ENCODE data around the gene NARS2. TPM values are rescaled to one million over a fixed set of nuclear protein-coding genes. Genes with fewer than 3 reads are reported as not detected.
"Not testable (repeated sequence)": the region's sequence is repeated elsewhere in the genome, so short reads cannot be mapped to it uniquely, and the experiment has no call there.

The NARS2 gene, protein sequence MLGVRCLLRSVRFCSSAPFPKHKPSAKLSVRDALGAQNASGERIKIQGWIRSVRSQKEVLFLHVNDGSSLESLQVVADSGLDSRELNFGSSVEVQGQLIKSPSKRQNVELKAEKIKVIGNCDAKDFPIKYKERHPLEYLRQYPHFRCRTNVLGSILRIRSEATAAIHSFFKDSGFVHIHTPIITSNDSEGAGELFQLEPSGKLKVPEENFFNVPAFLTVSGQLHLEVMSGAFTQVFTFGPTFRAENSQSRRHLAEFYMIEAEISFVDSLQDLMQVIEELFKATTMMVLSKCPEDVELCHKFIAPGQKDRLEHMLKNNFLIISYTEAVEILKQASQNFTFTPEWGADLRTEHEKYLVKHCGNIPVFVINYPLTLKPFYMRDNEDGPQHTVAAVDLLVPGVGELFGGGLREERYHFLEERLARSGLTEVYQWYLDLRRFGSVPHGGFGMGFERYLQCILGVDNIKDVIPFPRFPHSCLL
- total RNA-seq, result 10 to 100 TPM in 1 of 2 donors, 1 to 10 TPM in 1; 9.8 to 11.7 TPM
- long read RNA-seq, donor 1, transcript NARS2-201 (14 exons, 2,519 nt), result major isoform, 8 of 10 reads
- long read RNA-seq, donor 1, partial matches to known transcripts, result 0 of 10 reads
- long read RNA-seq, donor 1, other reads (novel, unspliced or antisense), result 2 of 10 reads
- long read RNA-seq, donor 2, transcript NARS2-201 (14 exons, 2,519 nt), result major isoform, 23 of 44 reads
- long read RNA-seq, donor 2, partial matches to known transcripts, result 1 of 44 reads
- long read RNA-seq, donor 2, other reads (novel, unspliced or antisense), result 20 of 44 reads

DNA sequence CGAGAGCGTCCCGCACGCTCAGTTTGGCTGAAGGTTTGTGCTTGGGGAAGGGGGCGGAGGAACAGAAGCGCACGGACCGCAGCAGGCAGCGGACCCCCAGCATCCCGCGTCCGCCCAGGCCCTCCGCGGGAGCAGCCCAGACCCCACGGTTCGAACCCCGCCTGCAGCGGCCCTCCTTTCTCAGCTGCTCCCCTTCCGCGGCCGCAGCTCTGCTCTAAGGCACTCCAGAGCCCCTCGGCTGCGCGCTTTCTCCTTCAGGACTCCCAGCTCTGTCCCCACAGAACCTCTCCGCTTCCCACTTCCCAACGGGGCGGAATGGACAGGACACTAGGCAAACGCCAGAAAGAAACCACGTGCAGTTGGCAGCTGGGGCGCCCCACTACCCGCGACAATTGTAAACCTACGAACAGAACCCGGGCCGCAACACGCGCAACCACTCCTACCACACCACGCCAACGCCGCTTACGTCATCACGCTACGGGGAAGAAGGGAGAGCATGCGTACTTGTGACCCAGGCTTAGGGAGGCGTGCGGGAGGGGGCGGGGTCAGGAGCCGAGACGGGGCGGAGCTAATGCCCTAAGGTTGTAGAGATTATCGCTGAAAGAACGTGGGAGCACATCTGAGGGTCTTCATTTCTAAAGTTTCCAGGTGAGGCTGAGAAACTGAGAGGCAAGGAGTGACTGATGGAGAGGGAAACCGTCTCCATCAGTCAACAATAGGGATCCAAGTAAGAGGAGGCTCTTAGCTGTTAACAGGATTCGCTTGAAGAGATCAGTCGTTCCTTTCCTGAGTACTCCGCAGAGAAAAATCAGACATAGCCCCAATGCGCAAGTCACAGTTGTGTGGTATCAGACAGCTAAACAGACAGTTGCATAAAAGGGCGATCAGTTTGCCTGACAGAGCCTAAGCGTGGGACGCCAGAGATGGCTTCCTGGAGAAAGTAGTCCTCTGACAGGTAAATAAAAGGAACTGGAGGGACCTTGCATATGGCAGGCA lies at the start of gene NARS2:
NARS2 (minus strand) TSS at position 479 of the 996 bp plus-strand sequence; CDS start at position 103, 376 bp downstream.
- DNase-seq (ENCODE audit: low spot score), result peak; percentile 99

DNA sequence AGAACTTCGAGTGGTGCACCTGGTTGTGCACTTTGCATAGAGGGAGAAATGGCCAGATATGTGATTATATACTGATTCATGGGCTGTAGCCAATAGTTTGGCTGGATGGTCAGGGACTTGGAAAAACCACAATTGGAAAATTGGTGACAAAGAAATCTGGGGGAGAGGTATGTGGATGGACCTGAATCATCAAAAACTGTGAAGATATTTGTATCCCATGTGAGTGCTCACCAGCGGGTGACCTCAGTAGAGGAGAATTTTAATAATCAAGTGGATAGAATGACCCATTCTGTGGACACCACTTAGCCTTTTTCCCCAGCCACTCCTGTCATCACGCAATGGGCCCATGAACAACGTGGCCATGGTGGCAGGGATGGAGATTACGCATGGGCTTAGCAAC lies 48.0 kb upstream of the NARS2 start:
- DNase-seq (ENCODE audit: low spot score), result no peak
- intact Hi-C loops (cut with DNase I), result no loop called here

More for the DNA sequence above, at the start of gene NARS2:
- intact Hi-C loops (cut with DNase I), result no loop called here

DNA sequence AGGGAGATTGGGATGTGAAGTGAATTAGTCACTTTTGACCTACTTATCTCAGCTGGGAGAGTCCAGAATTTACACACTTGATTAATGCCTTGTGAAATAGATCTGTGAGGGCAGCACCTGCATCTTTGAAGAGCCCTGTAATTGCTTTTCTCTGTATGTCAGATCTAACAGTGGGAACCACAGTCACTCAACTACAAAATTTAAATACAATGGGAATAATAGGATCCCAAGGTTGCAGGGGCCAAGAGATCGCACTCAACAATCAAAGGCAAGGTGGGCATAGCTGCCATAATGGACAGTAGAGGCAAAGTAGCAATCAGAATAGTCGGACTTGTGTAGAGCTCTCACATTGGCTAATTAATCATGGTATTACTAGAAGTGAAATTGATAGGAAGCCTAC lies 45.5 kb upstream of the NARS2 start:
- intact Hi-C loops (cut with DNase I), result no loop called here
- DNase-seq (ENCODE audit: low spot score), result no peak

DNA sequence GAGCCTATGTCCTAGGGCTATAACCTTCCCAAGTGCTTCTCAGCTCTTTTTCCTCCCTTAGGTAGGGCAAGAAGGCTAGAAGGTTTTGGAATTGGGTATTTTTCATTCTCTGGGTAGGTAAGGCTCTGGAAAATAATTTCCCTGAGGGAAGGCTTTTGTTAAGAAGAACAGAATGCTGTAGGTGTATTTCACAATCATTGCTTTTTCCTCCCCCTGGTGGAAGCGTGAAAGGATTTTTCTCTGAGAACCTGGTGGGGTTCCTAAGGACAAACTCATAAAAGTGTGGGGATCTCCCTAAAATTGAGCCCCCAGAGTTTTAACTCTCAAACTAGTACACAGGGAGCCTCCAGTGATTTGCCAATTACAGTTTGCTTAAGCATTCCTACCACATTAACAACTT lies 41.1 kb upstream of the NARS2 start:
- DNase-seq (ENCODE audit: low spot score), result no peak
- intact Hi-C loops (cut with DNase I), result no loop called here

DNA sequence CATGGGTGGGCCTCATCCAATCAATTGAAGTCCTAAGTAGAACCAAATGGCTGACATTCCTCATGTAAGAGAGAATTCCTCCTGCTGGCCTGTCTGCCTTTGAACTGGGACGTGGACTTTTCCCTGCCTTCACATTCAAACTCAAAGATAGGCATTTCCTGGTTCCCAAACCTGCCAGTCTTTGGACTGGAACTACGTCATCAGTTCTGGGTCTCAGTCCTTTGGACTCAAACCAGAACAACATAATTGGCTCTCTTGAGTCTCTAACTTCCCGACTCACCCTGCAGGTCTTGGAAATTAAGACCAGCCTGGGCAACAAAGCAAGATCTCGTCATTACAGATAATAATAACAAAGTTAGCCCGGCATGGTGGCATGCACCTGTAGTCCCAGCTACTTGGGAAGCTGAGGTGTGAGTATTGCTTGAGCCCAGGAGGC lies 38.7 kb upstream of the NARS2 start:
- DNase-seq (ENCODE audit: low spot score), result no peak
- intact Hi-C loops (cut with DNase I), result no loop called here

DNA sequence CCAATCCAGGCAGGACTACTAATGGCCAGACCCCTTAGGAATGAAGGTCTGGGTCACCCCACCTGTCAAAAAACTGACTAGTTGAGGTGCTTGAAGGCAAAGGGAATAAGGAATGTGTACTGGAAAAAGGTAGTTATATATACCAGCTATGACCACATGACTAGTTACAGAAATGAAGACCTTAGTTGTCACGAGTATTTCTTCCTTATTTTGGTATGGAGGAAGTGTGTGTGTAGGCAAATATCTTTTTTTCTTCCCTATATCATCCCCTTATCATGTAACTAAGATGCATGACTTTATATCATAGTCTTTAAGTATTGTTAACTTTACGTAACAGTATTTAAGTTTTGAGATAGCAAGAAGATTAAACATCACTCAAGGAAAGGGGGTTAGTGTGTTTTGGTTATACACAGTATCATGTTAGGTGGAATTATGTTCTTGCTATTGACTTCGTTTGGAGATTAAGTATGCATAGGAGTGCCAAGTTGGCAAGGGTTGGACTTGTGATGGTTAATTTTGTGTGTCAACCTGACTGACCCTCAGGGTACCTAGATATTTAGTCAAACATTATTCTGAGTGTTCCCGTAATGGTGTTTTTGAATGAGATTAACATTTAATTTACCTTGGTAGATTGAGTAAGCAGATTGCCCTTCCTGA lies 38.2 kb upstream of the NARS2 start:
- intact Hi-C loops (cut with DNase I), result no loop called here
- DNase-seq (ENCODE audit: low spot score), result no peak

DNA sequence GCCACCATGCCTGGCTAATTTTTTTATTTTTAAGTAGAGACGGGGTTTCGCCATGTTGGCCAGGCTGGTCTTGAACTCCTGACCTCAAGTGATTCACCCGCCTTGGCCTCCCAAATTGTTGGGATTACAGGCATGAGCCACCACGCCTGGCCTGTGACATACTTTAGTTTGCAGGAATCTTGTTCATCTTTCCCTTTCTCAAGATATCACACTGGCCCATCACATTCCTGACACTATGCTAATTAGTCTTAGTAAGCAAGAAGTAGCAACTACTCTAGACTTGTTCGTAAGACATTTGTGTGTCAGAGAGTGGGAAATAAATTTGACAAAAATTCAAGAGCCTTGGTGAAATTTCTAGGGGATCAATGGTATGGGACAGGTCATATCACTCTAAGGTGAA lies 34.7 kb upstream of the NARS2 start:
- intact Hi-C loops (cut with DNase I); DNase-seq (ENCODE audit: low spot score): not testable (repeated sequence)

DNA sequence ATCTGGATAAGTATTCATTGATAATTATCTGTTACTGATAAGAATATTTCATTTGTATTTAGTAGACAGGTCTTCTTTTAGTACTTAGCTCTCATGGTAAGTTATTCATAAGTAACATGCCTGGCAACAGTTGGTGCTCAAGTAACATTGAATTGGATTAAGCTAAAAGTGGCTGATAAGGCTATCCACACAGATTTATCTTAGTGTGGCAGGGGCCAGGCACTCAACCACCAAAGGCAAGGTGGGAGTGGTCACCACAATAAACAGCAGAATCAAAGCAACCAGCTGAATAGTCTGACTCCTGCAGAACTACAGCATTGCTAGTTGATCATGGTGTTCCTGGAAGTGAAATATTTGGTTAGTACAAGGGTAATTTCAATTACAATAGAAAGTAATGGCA lies 33.0 kb upstream of the NARS2 start:
- DNase-seq (ENCODE audit: low spot score), result no peak
- intact Hi-C loops (cut with DNase I), result no loop called here

DNA sequence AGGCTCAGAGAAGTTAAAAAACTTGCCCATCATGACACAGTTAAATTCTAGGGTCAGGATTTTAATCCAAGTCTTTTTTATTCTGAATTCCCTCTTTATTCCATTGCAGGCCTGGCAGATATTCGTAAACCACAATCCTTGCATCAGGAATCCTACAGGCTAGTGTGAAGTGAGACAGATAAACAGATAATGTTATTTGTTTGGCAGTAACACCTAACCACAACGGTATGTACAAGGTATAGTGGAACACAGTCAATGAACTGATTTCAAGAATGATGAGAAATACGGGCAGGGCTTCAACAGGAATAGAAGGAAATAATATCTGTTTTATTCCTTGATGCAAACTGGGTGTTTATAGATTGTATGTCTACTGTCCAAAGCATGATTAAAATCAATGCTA lies 32.0 kb upstream of the NARS2 start:
- no peak for DNase-seq (ENCODE audit: low spot score)
- intact Hi-C loops (cut with DNase I), result no loop called here

DNA sequence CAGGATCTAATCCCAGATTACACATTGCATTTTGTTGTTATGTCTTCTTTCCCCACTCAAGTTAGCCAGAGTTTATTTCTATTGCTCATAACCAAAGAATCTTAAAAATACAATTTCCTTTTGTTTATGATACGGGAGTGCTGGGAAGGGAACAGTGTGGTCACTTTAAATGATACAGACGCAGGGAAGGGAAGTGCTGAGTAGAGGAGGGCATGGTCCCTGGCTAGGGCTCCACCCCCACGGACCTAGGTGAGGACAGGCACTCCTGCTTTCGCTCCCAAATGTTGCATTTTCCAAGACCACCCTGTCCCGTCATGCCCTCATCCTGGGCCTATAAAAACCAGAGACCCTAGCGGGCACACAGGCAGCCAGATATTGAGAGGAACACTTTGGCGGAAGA lies 30.6 kb upstream of the NARS2 start:
- DNase-seq (ENCODE audit: low spot score), result no peak
- intact Hi-C loops (cut with DNase I), result no loop called here

DNA sequence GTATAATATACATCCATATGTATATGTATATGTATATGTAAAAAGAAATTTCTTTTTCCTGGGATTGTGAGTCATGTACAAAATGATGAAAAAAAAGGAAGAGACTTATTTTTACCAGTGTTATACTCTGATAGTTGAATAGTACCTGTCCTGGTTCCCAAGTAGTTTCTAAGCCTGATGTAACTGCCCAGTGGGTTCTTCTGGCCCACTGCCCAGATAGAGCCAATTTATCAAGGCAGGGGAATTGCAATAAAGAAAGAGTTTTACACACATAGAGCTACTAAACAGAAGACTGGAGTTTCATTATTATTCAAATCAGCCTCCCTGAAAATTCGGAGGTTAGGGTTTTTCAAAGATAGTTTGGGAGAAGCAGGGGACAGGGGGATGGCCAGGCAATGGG lies 29.1 kb upstream of the NARS2 start:
- no peak for DNase-seq (ENCODE audit: low spot score)
- intact Hi-C loops (cut with DNase I), result loop anchor here in 1 of 2 donors (5.0 kb wide), 1 partner anchor 1049 kb away; no protein-coding TSS in a partner anchor

DNA sequence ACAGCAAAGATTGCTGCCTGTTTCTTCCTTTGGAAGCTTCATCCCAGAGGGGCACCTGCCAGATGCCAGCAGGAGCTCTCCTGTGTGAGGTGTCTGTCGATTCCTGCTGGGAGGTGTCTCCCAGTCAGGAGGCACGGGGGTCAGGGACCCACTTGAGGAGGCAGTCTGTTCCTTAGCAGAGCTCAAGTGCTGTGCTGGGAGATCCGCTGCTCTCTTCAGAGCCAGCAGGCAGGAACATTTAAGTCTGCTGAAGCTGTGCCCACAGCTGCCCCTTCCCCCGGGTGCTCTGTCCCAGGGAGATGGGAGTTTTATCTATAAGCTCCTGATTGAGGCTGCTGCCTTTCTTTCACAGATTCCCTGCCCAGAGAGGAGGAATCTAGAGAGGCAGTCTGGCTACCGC lies 28.1 kb upstream of the NARS2 start:
- not testable (repeated sequence) for DNase-seq (ENCODE audit: low spot score)
- intact Hi-C loops (cut with DNase I), result loop anchor here in 1 of 2 donors (5.0 kb wide), 1 partner anchor 1050 kb away; no protein-coding TSS in a partner anchor

DNA sequence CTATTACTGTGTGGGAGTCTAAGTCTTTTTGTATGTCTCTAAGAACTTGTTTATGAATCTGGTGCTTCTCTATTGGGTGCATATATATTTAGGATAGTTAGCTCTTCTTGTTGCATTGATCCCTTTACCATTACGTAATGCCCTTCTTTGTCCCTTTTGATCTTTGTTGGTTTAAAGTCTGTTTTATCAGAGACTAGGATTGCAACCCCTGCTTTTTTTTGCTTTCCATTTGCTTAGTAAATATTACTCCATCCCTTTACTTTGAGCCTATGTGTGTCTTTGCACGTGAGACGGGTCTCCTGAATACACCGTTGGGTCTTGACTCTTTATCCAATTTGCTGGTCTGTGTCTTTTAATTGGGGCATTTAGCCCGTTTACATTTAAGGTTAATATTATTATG lies 26.4 kb upstream of the NARS2 start:
- not testable (repeated sequence) for DNase-seq (ENCODE audit: low spot score)

DNA sequence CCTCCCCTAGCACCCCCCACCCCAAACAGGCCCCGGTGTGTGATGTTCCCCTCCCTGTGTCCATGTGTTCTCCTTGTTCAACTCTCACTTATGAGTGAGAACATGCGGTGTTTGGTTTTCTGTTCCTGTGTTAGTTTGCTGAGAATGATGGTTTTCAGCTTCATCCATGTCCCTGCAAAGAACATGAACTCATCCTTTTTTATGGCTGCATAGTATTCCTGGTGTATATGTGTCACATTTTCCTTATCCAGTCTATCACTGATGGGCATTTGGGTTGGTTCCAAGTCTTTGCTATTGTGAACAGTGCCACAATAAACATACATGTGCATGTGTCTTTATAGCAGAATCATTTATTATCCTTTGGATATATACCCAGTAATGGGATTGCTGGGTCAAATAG lies 22.9 kb upstream of the NARS2 start:
- DNase-seq (ENCODE audit: low spot score); intact Hi-C loops (cut with DNase I): not testable (repeated sequence)

More for the DNA sequence above, 26.4 kb upstream of the NARS2 start:
- intact Hi-C loops (cut with DNase I), result loop anchor here in 1 of 2 donors (5.0 kb wide), 1 partner anchor 1051 kb away; no protein-coding TSS in a partner anchor

DNA sequence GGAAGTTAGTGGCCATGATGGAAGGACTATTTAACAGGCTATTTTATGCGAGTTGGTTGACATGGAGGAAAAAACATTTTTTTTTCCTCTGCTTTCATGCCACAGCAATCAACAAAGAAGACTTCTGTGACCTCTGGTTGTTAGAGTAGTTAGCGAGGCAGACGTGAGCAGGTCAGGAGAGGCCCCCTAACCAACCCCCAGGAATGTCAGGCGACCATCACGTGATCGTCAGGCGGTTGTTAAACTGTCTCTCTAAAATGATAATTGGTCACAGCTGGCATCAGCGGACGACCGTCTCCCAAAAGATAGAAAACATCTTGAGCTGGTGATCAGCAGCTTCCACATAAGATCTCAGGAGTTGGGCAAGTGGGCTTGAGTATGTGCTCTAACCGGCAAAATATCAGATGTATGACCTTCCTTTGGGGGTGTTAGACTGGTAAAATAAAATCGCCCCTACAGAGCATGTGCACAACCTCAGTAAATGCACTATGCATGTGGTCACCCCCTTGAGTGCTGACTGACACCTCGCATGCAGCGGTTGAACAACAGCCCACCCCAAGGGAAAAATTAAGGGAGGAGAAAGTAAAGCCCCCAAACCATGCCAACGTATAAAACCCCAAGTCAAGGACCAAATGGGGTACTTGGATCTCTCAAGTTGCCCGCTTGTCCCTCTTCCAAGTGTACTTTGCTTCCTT lies 20.9 kb upstream of the NARS2 start:
- intact Hi-C loops (cut with DNase I), result no loop called here
- DNase-seq (ENCODE audit: low spot score), result no peak

DNA sequence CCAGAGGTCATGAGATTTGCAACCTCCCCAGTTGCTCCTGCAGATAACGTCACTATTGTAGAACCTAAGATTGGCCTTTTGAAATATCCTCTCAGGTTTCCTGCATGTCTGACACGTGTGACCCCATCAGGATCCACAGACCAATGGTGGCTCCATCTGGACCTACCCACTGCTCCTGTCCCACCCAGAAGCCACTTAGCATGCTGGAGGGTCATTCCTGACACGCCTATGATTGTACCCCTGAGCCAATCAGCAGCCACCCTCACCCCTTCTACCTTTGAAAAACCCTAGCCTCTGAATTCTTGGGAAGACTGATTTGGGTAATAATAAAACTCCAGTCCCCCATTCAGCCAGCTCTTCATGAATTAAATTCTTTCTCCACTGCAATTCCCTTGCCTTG lies 20.1 kb upstream of the NARS2 start:
- no peak for DNase-seq (ENCODE audit: low spot score)
- intact Hi-C loops (cut with DNase I), result no loop called here

DNA sequence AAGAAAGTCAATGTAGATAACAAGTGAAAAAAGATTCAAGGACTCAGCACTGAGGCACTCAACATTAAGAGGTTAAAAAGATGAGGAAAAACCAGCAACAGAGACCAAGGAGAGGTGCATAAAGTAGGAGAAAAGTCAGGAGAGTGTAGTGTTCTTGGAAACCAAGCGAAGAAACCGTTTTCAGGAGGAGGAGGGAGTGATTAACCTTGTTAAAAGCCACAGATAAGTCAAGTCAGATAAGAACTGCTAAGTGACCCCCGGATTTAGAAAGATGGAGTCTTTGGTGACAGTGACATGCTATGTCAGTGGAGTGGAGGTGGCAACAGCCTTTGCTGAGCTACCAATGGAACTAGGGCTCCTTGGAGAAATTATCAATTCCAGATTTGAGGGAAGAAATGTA lies 13.9 kb upstream of the NARS2 start:
- intact Hi-C loops (cut with DNase I), result no loop called here
- DNase-seq (ENCODE audit: low spot score), result no peak

DNA sequence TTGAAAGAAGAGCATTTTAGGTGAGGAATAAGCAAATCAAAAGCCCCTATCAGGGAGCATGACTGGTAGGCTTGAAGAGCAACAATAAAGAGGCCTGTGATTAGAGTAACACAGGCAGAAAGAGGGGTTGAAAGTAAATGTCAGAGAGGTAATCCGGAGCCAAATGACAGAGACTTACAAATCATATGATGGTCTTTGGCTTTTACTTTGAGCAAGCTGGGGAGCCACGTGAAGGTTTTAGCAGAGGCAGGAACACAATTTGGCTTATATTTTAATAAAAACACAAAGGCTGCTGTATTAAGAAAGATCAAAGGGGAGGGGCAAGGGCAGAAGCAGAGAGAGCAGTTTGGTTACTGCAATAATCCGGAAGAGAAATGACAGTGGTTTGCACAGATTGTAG lies 12.8 kb upstream of the NARS2 start:
- intact Hi-C loops (cut with DNase I), result no loop called here

More for the DNA sequence above, 12.8 kb upstream of the NARS2 start:
- DNase-seq (ENCODE audit: low spot score), result no peak
